Right ventricle myocardium inferior (tissue), 1 donor: Measurements from ENCODE around the gene IGDCC3. TPM values are rescaled to one million over a fixed set of nuclear protein-coding genes. Genes with fewer than 3 reads are reported as not detected.

Experiments used
- ATAC-seq: fragments of 200-7000 bp; cut with Tn5 transposase; one replicate; pipeline ENCODE4 v1.9.1; 2020; ENCODE audit warnings: mild to moderate bottlenecking, moderate library complexity
- DNase-seq: peaks from one replicate; pipeline ENCODE4 v3.0.0; 2021; ENCODE audit errors: missing footprints
- intact Hi-C: fragments of 100-400 bp; cut with DNase I; formaldehyde crosslinking; loops from one replicate; pipeline ENCODE4 v1.11.0; 2022
- total RNA-seq: library from RNA; stranded (reverse); fragmentation: NEBNext Ultra II Directional; extraction: Animal tissue kit (Norgen Biotek cat#: 25700); gene quantifications from one replicate; pipeline ENCODE4 v1.2.1, GENCODE V29; 2021
- donor health status: DM: no; HTN: yes; CAD: no; lungs with severe emphysema.

IGDCC3 gene
- total RNA-seq, 1 donor from 2014 or later: 0.43 TPM

DNA sequence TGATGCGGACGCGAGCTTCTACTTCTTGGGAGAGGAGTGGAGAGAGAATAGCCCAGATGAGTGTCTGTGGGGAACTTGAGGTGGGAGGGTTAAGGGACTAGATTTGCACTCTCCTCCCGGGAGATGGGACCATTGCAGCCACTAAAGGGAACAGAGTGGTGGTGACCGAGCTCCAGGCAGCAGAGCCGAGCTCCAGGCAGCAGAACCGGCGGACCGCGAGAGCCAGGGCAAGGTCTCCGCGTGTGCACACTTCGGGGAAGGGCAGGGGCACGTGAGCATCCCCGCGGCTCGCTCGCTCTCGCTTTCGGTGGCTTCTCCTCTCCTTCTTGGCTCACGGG, 1.1 kb downstream of the IGDCC3 start:
- DNase-seq (no peak), ATAC-seq (peak; percentile 27)
- intact Hi-C loops: no loop called here

DNA sequence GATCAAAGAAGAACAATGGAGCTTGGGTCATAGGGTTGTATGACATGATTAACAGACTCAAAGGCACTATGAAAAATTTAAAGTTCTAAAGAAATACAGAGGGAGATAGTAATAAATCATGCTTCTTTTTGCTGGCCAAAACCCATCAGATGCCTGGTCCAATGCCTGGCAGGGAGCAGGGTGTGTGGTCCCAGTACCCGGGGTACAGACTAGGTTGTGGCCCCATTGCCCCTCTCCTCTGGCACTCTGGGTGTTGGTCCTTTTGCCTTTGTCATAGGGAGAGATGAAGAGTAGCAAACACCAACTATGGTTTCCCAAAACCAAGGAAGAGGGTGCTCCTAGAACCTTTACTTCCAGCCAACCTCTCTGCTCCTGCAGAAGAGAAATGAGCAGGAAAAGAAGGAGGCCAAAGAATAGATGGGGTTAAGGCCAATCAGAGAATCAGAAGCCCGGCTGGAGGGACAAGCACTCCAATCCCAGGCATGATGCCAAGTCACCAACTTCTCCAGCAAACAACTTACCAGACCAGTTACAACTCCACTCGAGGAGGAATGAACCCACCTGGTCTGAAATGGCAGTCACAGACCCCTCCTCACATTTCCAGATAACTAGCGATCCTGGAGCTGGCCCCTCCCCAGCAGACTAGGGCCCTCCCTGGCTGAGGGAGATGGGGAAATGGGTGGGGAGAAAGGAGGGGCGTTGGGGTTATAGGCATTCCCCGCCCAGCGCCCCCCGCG, 1.8 kb downstream of the IGDCC3 start:
- intact Hi-C loops: no loop called here
- ATAC-seq (no peak), DNase-seq (no peak)

DNA sequence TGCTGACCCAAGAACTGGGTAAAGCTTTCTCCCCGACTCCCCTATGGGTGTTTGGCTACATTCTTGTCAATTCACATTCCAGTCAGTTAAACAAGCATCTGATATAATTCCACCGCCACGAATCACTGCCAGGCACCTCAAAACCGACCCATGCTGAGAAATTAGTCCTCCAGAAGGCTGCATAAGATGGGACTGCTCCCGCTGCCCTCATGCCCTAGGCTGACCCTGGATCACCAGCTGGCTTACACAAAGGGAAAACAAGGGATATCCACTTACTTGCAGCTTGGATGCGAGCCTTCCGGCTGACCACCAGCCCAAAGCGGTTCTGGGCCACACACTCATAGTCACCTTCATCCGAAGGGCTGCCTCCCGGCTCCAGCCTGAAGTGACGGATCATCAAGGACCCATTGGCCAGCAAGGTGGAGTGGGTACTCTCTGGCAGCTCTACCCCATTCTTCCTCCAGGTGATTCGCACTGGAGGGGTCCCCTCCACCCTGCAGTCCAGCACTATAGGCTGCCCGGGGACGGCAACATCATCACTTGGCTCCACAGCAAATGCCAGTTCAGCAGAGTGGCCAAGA, 2.9 kb downstream of the IGDCC3 start:
- ATAC-seq (no peak), DNase-seq (no peak)
- intact Hi-C loops: no loop called here

DNA sequence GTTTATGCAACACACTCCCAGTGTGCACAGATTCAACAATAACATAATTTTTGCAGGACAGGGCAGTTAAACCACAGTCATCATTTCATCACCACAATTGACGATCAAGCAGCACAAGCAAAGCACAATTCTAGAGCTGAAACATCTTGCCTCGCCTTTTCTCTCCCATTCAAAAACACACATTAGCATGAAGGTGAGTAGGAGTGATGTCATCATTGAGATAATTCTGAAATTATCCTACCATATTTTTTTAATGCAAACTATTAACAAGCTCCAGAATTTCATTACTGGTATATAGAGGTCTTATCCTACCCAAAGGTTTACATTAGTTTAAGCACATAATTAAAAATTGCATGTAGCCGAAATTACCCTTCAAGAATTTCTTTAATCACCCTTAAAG, 3.5 kb downstream of the IGDCC3 start:
- DNase-seq (no peak), ATAC-seq (no peak)
- intact Hi-C loops: no loop called here

DNA sequence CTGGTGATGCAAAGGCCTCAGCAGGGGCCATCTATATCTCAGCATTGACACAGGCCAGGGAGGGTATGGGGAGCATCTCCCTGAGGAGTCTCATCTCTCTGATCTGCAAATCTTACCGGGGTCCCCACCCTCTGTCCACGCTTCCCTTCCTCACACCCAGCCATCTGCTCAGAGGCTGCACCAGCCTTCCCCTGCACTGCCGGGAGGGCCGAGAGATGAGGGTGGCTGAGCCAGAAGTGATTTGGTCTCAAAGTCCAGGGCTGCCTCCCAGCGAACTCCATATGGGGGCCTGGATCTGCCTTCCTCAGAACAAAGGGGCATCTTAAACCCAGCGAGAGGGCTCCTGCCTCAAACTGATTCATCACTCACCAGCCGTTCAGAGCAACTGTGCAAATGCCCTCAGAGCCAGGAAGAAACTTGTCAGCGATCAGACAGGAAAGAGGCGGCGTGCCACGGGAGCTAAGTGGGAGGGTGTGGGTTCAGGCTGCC, 4.6 kb downstream of the IGDCC3 start:
- DNase-seq (no peak), ATAC-seq (no peak)
- intact Hi-C loops: no loop called here

DNA sequence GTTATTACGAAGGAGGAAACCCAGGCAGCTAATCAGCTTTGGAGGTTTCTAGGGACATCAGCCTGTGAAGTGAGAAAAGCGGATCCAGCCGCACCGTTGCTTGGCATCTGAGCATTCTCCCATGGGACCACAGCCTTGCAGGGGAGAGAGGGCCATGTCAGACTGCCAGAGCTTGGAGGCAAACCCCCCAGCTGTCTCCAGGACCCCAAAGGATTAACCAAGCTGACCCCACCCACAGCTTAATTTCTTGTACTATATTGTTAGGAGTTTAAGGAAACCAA, 5.1 kb downstream of the IGDCC3 start:
- ATAC-seq: no peak
- intact Hi-C loops: no loop called here
- DNase-seq: no peak

DNA sequence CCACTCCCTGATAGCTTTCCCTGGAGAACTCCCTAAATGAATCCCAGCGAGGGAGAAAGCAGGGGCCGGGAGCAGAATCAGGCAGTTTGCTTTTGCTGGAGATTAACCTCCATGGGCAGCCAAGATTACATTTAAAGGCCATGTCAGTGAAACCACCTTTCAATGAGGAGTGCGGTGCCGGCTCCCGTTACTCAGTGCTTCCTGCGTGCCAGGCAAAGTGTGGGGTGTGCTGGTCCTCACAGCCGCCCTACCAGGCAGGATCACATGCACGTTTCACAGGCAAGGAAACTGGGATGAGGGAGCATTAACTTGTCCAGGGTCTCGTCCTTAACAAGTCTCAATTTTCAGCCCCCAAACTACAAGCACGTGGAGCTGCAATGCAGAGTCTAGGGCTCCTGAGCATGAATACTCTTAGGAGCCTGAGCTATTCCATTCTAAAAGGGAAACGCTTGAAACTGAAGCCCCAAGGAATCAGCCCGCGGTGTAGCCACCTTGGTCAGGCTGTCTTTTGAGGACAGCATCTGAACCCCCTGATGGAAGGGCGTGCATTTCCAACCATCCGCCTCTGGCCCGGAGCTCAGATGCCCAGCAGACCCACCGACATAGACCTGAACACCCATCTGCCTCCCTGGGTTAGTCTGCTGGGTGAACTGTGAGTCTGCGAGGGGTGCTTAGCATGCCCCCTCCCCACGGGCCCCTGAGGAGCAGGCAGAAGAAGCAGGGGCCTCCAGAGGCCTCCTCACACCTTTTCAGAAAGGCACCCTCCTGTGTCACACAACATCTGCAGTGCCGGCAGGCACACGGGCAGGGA, 5.6 kb downstream of the IGDCC3 start:
- ATAC-seq (no peak), DNase-seq (no peak)
- intact Hi-C loops: no loop called here

DNA sequence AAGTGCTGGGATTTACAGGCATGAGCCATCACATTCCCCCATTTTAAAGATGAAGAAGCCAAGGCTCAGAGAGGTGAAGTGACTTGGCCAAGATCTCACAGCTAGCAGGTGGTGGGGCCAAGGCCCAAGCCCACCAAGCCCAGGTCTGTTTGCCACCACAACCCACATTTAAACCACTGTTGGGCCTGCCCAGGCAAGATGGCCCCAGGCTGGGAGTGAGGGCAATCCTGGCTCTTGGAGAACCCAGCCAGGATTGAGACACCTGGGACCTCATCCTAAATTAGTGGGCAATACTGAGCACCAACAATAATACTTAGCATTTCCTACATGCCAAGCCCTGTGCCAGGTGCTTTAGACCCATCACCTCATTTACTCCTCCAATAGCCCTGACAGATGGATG, 6.9 kb downstream of the IGDCC3 start:
- intact Hi-C loops: no loop called here
- DNase-seq: no peak
- ATAC-seq: no peak

DNA sequence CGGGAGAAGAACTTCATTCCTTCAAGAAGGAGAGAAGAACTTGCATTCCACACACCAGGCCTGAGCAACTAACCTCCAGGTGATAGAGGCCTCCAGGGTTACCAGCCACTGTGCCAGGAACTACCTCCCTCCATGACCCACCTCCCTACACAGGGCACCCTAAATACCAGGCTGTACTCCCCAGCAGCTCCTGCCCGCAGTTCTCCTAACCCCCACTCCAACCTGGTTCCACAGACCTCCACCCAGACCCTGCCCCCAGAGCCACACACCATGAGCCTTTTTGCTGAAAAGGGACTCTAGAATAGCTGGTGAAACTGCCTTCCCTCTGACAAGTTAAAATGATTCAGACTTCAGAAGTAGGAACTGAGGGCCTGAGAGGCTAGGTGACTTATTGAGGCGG, 8.2 kb downstream of the IGDCC3 start:
- intact Hi-C loops: no loop called here
- DNase-seq (no peak), ATAC-seq (no peak)

DNA sequence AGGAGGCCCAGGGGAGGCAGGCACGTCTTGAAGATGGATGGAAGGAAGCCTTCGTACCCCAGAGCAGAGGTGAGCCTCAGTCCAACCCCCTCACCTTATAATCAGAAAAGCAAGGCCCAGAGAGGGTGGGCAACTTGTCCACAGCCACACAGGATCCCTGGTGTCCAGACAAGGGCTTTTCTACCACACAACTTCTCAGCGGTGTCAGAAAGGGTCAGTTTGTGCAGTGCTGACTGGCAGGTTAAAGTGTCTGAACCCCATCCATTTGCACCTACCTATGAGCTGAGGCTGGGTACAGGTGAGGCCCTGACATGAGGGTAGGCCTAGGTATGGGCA, 8.6 kb downstream of the IGDCC3 start:
- intact Hi-C loops: no loop called here
- ATAC-seq: no peak

DNA sequence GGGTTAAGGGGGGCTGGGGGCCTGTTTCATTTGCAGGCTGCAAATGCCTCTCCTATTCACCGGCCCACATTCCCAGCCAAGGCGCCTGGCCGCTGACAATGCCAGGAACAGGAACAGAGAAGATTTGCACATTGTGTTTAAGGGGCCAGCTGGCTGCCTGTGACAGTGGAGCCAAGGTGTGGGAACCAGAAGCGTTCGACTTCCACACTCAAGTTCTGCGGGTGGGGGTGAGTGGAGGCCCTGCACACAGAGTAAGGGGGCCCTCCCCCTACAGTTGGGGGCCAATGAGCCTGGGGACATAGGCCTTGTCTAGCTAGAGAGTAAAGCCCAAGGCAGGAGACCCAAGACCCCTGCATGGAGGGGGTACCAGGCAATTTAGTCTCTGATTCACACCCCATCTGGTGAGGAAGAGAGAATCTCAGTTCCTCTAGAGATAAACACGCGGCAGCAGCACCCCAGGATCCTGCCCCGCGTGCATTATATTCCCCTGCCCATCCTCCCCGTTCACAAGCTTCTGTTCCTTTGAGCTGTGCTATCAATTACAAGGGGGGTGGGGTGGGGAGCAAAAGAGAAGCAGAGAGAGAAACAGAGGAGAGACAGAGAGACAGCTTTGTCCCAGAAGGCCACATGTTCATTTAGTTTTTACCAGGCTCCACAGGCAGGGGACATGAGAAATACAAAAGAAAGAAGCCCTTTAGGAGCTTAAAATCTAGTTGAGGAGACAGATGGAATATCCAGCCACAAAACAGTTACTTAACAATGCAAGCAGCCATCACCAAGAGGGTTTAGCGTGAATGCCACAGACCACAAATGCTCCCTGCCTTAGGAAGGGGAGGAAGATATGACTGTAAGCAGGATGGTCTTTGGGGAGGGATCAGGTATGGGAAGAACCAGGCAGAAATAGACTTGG, 9.2 kb downstream of the IGDCC3 start:
- intact Hi-C loops: no loop called here
- no peak for DNase-seq
- no peak for ATAC-seq

More for the DNA sequence above, 8.6 kb downstream of the IGDCC3 start:
- no peak for DNase-seq

DNA sequence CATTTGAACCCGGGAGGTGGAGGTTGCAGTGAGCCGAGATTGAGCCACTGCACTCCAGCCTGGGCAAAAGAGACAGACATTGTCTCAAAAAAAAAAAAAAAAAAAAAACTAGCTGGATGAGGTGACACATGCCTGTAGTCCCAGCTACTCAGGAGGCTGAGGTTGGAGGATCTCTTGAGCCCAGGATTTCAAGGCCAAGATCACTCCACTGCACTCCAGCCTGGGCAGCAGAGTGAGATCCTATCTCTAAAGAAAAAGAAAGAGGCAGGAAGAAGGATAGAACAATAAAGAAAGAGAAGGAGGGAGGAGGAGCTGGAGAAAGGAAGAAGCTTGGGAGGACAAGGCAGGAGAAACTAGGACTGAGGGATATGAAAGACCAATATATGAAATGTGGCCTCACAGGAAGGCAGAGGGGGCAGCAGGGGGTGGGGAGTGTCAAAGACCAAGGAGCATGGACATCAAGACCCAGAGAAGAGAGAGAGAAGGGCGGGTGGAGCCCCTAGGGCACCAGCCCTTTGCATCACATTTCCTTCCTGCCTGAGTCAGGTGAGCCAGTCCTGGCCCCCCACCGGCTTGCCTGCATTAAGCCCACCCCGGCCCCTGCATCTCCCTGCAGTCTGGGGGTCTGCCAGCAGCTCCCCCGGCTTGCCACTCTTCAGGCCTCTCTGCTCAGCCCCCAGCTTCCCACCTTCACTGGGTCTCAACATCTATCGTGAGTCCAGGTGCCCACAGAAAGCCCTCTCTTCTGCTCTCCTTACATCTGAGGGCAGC, 11.5 kb downstream of the IGDCC3 start:
- intact Hi-C loops: no loop called here
- ATAC-seq (no peak), DNase-seq (no peak)

DNA sequence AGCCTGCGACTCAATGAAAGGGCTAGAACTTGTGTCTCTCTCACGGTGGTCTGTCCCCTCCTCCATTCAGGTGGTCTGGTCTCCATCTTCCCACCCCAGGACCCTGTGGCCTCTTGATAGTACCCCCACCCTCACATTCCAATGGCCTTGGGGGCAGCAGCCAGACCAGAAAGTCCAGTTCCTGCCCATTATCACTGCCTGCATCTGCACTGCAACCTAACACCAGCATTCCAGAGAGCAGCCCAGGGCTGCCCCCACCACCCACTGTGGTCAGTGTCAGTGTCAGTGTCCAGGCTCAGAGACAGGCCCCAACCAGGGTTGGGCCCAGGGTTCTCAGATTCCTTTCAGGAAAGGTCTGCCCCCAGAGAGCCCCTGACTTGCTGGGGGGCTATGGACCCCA, 12.6 kb downstream of the IGDCC3 start:
- DNase-seq (no peak), ATAC-seq (no peak)
- intact Hi-C loops: no loop called here

DNA sequence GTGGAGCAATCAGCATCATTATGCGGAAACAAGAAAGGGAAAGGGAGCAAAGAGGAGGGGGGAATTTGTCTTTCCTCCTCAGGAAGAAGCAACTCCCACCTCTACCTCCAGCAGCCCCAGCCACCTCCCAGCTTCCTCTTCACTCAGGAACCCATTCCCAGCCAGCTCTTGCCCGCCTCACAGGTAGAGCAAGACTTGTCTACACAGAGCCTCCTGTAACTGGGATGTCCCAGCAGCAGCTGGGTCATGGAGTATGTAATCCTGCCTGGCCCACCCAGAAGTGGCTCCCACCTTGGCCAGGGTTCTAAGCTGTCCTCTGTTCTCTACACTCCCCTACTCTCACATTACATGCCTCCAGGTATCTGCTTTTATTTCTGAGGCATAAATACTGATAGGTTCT, 14.0 kb downstream of the IGDCC3 start:
- intact Hi-C loops: no loop called here
- DNase-seq (no peak), ATAC-seq (no peak)

DNA sequence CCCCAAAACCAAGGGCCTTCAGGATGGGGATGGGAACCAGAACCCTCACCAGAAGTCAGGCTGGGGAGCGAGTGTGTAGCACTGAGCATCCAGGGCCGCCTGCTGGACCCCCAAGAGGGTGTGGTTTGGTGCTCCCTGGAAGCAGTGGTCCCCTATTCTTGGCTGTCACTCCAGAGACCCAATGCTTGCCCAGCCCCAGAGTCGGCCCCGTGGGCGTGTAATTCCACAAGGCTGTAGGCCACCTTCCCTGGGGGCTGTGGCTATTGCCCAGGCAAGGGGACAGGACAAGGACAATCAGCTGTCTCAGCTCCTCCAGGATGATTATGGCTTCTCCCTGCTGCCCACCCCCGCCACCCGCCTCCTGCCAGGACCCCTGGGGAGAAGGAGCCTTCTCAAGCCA, 14.5 kb downstream of the IGDCC3 start:
- intact Hi-C loops: no loop called here
- ATAC-seq (no peak), DNase-seq (no peak)

DNA sequence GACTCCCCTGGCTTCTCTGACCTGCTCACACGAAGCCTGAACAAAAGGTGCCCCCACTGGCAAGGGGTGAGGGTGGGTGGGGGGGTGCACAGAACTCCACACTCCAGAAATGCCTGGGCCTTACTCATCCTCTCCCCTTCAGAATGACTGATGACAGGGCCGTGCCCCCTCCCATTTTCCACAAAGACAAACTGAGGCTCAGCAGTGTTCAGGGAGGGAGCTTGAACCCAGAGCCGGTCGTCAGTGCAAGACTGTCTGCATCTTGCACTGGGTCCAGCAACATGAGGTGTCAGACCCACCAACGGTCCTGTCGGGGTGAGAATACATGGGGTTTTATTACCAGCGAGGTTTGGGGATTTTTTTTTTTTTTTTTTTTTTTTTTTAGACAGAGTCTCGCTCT, 15.3 kb downstream of the IGDCC3 start:
- DNase-seq (no peak), ATAC-seq (no peak)
- intact Hi-C loops: no loop called here

DNA sequence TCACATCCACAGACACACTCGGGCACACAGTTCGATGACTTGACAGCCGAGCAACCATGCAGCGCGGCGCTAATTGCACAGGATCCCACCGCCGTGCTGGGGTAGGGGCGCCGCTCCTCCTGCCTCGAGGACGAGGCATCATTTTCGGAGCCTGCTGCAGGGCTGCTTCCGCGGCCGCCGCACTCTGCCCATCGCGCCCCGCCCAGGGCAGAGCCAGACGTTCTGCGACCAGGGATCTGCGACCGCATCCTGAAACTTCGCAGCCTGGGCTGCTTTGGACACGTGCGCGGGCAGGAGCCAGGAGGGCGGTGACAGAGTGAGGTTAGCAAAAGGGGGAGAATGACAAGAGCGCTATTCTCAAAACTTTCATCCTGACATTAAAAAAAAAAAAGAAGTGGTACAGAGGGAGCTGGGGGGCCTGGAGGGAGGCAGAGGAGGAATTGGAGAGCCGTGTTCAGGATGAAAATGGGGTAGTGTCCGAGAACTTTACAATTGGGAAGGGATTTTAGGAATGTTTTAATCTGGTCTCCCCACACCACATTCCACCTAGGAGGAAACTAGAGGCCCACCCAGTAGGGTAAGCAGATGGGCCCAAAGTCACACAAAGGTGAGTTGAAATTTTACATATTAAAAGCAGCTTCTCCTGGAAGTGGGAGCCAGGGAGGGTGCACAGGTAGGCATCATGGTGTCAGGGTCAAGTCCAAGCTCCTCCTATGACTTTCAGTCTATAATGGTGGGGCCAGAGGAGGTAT, 15.9 kb downstream of the IGDCC3 start:
- DNase-seq (no peak), ATAC-seq (no peak)
- intact Hi-C loops: no loop called here

DNA sequence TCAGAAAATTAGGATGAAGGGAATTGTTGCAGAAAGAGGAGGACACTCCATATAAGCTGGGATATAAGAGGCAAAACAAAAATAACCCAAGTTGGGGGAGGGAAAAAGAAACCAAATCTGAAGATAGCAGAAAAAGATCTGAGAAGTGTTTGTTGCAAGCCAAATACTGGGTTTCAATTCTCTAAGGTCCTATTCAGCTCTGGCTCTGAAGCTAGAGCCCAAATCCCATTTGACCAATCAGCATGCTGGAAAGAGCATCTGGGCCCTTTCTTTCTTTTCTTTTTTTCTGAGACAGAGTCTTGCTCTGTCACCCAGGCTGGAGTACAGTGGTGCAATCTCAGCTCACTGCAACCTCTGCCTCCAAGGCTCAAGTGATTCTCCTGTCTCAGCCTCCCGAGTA, 17.3 kb downstream of the IGDCC3 start:
- DNase-seq (no peak), ATAC-seq (no peak)
- intact Hi-C loops: no loop called here
